HCT116 (cell line): Measurements from ENCODE around the gene INMT. TPM values are rescaled to one million over a fixed set of nuclear protein-coding genes. Genes with fewer than 3 reads are reported as not detected.

ENCODE experiments used
- ATAC-seq: fragments of 200-7000 bp; cut with Tn5 transposase; 2 replicates; pipeline ENCODE4 v1.9.1; 2020; ENCODE audit warnings: mild to moderate bottlenecking, moderate library complexity
- BruUV-seq: library from RNA; stranded (reverse); fragments of 400-500 nt; replicated peaks from 2 replicates; lab custom pipeline; 2021; lab: Mats Ljungman, UMichigan
- CTCF ChIA-PET: fragments of 300-600 bp; sonication (Branson Sonifier 250); formaldehyde crosslinking; loops from one replicate; lab custom pipeline; 2021; ENCODE audit warnings: antibody characterized with exemption; lab: Charles Lee
- POLR2A ChIA-PET: fragments of 300-600, 350-600 bp; sonication (Branson Sonifier 250); formaldehyde crosslinking; loops from one replicate; lab custom pipeline; 2021; ENCODE audit warnings: antibody characterized with exemption; lab: Charles Lee
- RAD21 ChIA-PET, 2 experiments: fragments of 300-600 bp; sonication (Branson Sonifier 250); formaldehyde crosslinking; loops; one replicate each; lab custom pipeline; 2023; ENCODE audit warnings: low total read pairs in 2 of 2; ENCODE audit not compliant: uncharacterized antibody in 2 of 2, unreplicated experiment in 2 of 2, low non-redundant PET in 1 of 2; lab: Charles Lee
- DNase-seq: peaks from one replicate; pipeline ENCODE4 v3.0.0-alpha.2; 2010; ENCODE audit warnings: low read depth, low spot score
- H2AFZ ChIP-seq: fragments of 200-600 bp; shearing (Covaris generic), sonication (generic); 2 replicates; pipeline ENCODE4 v1.6.1; 2017; ENCODE audit warnings: low read depth, mixed run types, mixed read lengths, antibody characterized with exemption, low read length; ENCODE audit not compliant: poor library complexity, severe bottlenecking
- H3K27ac ChIP-seq: 2 replicates; pipeline ENCODE4 v1.5.1; 2012; ENCODE audit warnings: low read depth, low read length
- H3K27me3 ChIP-seq: fragments of 200-600 bp; sonication (generic); 2 replicates; pipeline ENCODE4 v1.6.1; 2016; ENCODE audit warnings: mixed run types, low read length, mixed read lengths; ENCODE audit not compliant: insufficient read depth
- H3K36me3 ChIP-seq, 2 experiments: fragments of 200-500 bp in 1 of 2; fragments of 200-600 bp in 1 of 2; sonication (Bioruptor generic) in 1 of 2; sonication (generic) in 1 of 2; 2 replicates each; pipeline versions ENCODE4 v1.5.1 to v1.6.1; 2014 to 2016; ENCODE audit warnings: low read length in 2 of 2, inconsistent platforms in 1 of 2, mixed read lengths in 1 of 2, mixed run types in 1 of 2; ENCODE audit not compliant: insufficient read depth in 2 of 2, control insufficient read depth in 1 of 2
- H3K4me1 ChIP-seq, 2 experiments: fragments of 200-600 bp in 1 of 2; sonication (generic) in 1 of 2; 2 replicates each; pipeline versions ENCODE4 v1.5.1 to v1.6.1; 2012 to 2017; ENCODE audit warnings: low read length in 2 of 2, inconsistent platforms in 1 of 2, mild to moderate bottlenecking in 1 of 2, mixed read lengths in 1 of 2, mixed run types in 1 of 2, moderate library complexity in 1 of 2; ENCODE audit not compliant: insufficient read depth in 2 of 2, control insufficient read depth in 1 of 2
- H3K4me2 ChIP-seq: fragments of 200-600 bp; sonication (generic); 2 replicates; pipeline ENCODE4 v1.6.1; 2017; ENCODE audit warnings: mixed run types, low read length, mixed read lengths
- H3K4me3 ChIP-seq, 2 experiments: fragments of 200-600 bp in 1 of 2; sonication (generic) in 1 of 2; replicated peaks in 1 of 2; 2 replicates each; pipeline ENCODE4 v1.5.1; 2011 to 2016; ENCODE audit warnings: low read length in 2 of 2, control low read depth in 1 of 2, low read depth in 1 of 2, mild to moderate bottlenecking in 1 of 2, mixed read lengths in 1 of 2, mixed run types in 1 of 2
- H3K79me2 ChIP-seq: fragments of 200-600 bp; sonication (generic); 2 replicates; pipeline ENCODE4 v1.6.1; 2017; ENCODE audit warnings: mild to moderate bottlenecking, mixed run types, low read length, moderate library complexity, mixed read lengths; ENCODE audit not compliant: insufficient read depth
- H3K9ac ChIP-seq: fragments of 200-600 bp; sonication (generic); 2 replicates; pipeline ENCODE4 v1.6.1; 2016; ENCODE audit warnings: low read length, mixed read lengths
- H3K9me2 ChIP-seq: fragments of 200-600 bp; sonication (generic), shearing (Covaris generic); 2 replicates; pipeline ENCODE4 v1.6.1; 2017; ENCODE audit warnings: mixed run types, mild to moderate bottlenecking, moderate library complexity; ENCODE audit not compliant: insufficient read depth
- H3K9me3 ChIP-seq, 2 experiments: fragments of 200-500 bp in 1 of 2; fragments of 200-600 bp in 1 of 2; sonication (Bioruptor generic) in 1 of 2; sonication (generic) in 1 of 2; 2 replicates each; pipeline ENCODE4 v1.6.1; 2014 to 2017; ENCODE audit warnings: low read length in 2 of 2, mixed read lengths in 2 of 2, inconsistent platforms in 1 of 2, low read depth in 1 of 2, mild to moderate bottlenecking in 1 of 2, mixed run types in 1 of 2, moderate library complexity in 1 of 2; ENCODE audit not compliant: control insufficient read depth in 1 of 2, insufficient read depth in 1 of 2
- H4K20me1 ChIP-seq: fragments of 200-600 bp; sonication (generic), shearing (Covaris generic); 2 replicates; pipeline ENCODE4 v1.6.1; 2017; ENCODE audit warnings: mixed run types, mild to moderate bottlenecking, moderate library complexity; ENCODE audit not compliant: insufficient read depth
- CEBPB ChIP-seq: IDR thresholded peaks from 2 replicates; pipeline ENCODE4 v1.6.1; 2012; ENCODE audit warnings: low read depth
- EGR1 ChIP-seq: IDR thresholded peaks from 2 replicates; pipeline ENCODE4 v1.6.1; 2012; ENCODE audit warnings: low read depth
- EZH2phosphoT487 ChIP-seq: fragments of 200-600 bp; IDR thresholded peaks from 2 replicates; pipeline ENCODE4 v1.6.1; 2018; ENCODE audit warnings: antibody characterized with exemption, borderline replicate concordance
- FOSL1 ChIP-seq: IDR thresholded peaks from 2 replicates; pipeline ENCODE4 v1.6.1; 2012; ENCODE audit warnings: low read depth
- JUND ChIP-seq: IDR thresholded peaks from 2 replicates; pipeline ENCODE4 v1.6.1; 2012
- POLR2A ChIP-seq: IDR thresholded peaks from 2 replicates; pipeline ENCODE4 v1.7.0; 2011; ENCODE audit warnings: borderline replicate concordance; ENCODE audit not compliant: insufficient read depth, insufficient read length; ENCODE audit errors: extremely low read depth
- POLR2AphosphoS5 ChIP-seq: IDR thresholded peaks from 2 replicates; pipeline ENCODE4 v1.6.1; 2011; ENCODE audit warnings: mild to moderate bottlenecking, low read depth, low read length, moderate library complexity
- SIN3A ChIP-seq: IDR thresholded peaks from 2 replicates; pipeline ENCODE4 v1.6.1; 2012; ENCODE audit warnings: low read depth
- SP1 ChIP-seq: IDR thresholded peaks from 2 replicates; pipeline ENCODE4 v1.6.1; 2012; ENCODE audit warnings: low read depth
- SRF ChIP-seq: IDR thresholded peaks from 2 replicates; pipeline ENCODE4 v1.6.1; 2012; ENCODE audit warnings: low read depth
- ZFX ChIP-seq: fragments of 450-650 bp; IDR thresholded peaks from 2 replicates; pipeline ENCODE4 v1.6.1; 2017
- ZNF274 ChIP-seq: fragments of 200-500 bp; sonication (Bioruptor generic); IDR thresholded peaks from 2 replicates; pipeline ENCODE4 v1.6.1; 2014; ENCODE audit warnings: mild to moderate bottlenecking, low read depth, low read length, inconsistent platforms
- intact Hi-C: fragments of 100-400 bp; cut with micrococcal nuclease; formaldehyde crosslinking; loops from 2 replicates; pipeline ENCODE4 v1.10.0; 2022
- total RNA-seq: library from RNA; stranded (reverse); gene quantifications from one replicate; pipeline ENCODE4 v1.2.1, GENCODE V29; 2021; ENCODE audit not compliant: unreplicated experiment
- TF ChIP-seq, protein P1 (sequence below), 3 experiments: fragments of 200-600 bp in 1 of 3; sonication (generic) in 1 of 3; IDR thresholded peaks in 2 of 3; conservative IDR thresholded peaks in 1 of 3; 2 replicates each; pipeline ENCODE4 v1.5.1; 2012 to 2017; ENCODE audit warnings: low read depth in 2 of 3, low read length in 2 of 3, antibody characterized with exemption in 1 of 3, borderline replicate concordance in 1 of 3, control low read depth in 1 of 3, mild to moderate bottlenecking in 1 of 3, mixed read lengths in 1 of 3, mixed run types in 1 of 3, moderate library complexity in 1 of 3; ENCODE audit not compliant: insufficient read depth in 1 of 3
- TF ChIP-seq, protein P2 (sequence below): IDR thresholded peaks from 2 replicates; pipeline ENCODE4 v1.6.1; 2012

INMT gene
- total RNA-seq, 1 experiment from 2014 or later = 0.32 TPM

DNA sequence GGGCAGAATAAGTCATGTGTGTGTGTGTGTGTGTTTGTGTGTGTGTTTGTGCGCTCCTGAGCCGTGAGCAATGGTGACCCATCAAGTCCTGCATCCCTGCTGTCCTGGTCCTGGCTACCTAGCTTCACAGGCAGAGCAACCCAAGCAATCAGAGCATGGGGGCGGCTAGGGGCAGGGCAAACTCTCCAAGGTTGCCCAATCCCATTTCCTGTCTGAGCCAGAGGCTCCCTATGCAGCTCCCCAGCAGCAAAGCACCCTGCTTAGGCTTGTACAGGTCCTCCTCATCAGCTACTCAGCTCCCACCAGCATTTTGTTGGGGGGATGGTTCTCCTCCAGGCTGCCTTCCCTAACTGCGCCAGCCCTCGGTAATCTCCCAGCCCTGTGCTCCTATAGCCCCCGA lies 38.5 kb upstream of the INMT start:
- ChIA-PET RAD21 (no interaction called here), POLR2A (no interaction called here)

DNA sequence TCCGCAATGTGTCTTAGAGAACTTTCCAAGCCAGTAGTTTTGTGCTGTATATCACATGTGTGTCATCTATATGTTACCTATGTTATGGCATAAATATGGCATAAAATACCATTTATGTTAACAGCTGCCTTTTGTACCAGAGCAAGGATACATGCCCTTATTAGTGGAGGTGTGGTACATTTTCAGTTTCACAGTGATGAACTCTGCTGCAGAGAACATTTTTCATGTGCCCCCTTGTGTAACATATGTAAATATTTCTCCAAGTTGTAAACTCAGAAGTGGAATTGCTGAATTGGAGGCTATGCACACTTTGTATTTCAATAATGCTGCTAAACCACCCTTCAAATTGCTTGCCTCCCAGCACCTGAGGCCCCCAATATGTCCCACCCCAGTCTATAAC lies 37.8 kb upstream of the INMT start:
- no peak overlapping the region for H3K27ac ChIP-seq
- intact Hi-C loops = no loop called here
- peaks cover 0 to 4% of the 10 kb centered on the region in 2 experiments; a peak in 1 of 4 replicates for H3K9me3 ChIP-seq
- H3K4me2 ChIP-seq = no peak overlapping the region
- H3K4me3 ChIP-seq = no peak overlapping the region
- CTCF ChIA-PET = no interaction called here
- H2AFZ ChIP-seq = no peak overlapping the region
- DNase-seq (no peak), ATAC-seq (no peak)
- BruUV-seq = no TSS peak
- POLR2A ChIA-PET = no interaction called here
- no peaks in the 10 kb centered on the region for H4K20me1 ChIP-seq
- TF ChIP-seq ZFX (no peak), POLR2A (no peak), POLR2AphosphoS5 (no peak), SP1 (no peak), ZNF274 (no peak), EZH2phosphoT487 (no peak)
- TF ChIP-seq, protein P1, sequence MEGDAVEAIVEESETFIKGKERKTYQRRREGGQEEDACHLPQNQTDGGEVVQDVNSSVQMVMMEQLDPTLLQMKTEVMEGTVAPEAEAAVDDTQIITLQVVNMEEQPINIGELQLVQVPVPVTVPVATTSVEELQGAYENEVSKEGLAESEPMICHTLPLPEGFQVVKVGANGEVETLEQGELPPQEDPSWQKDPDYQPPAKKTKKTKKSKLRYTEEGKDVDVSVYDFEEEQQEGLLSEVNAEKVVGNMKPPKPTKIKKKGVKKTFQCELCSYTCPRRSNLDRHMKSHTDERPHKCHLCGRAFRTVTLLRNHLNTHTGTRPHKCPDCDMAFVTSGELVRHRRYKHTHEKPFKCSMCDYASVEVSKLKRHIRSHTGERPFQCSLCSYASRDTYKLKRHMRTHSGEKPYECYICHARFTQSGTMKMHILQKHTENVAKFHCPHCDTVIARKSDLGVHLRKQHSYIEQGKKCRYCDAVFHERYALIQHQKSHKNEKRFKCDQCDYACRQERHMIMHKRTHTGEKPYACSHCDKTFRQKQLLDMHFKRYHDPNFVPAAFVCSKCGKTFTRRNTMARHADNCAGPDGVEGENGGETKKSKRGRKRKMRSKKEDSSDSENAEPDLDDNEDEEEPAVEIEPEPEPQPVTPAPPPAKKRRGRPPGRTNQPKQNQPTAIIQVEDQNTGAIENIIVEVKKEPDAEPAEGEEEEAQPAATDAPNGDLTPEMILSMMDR (IDR thresholded peaks at IDR 0.05 in 2 of 3, conservative IDR thresholded peaks at IDR 0.05 in 1 of 3; ENCODE audit: borderline replicate concordance in 1 of 3, insufficient read depth in 1 of 3, low read depth in 2 of 3, low read length in 2 of 3) = no peak
- peaks cover 0 to 8% of the 10 kb centered on the region in 2 experiments; a peak in 1 of 4 replicates for H3K4me1 ChIP-seq
- no peaks in the 10 kb centered on the region for H3K9me2 ChIP-seq
- H3K79me2 ChIP-seq = no peaks in the 10 kb centered on the region
- no peaks in the 10 kb centered on the region for H3K27me3 ChIP-seq
- RAD21 ChIA-PET = no interaction called here
- no peak overlapping the region for H3K9ac ChIP-seq
- no peaks in the 10 kb centered on the region for H3K36me3 ChIP-seq

More for the DNA sequence above, 38.5 kb upstream of the INMT start:
- Histone ChIP-seq H3K9ac (no peak overlapping the region), H3K27ac (no peak overlapping the region), H3K4me1 (peaks cover 0 to 8% of the 10 kb centered on the region in 2 experiments; a peak in 1 of 4 replicates), H3K4me3 (no peak overlapping the region), H3K9me2 (no peaks in the 10 kb centered on the region), H4K20me1 (no peaks in the 10 kb centered on the region), H2AFZ (no peak overlapping the region), H3K79me2 (no peaks in the 10 kb centered on the region), H3K4me2 (no peak overlapping the region), H3K9me3 (peaks cover 0 to 2% of the 10 kb centered on the region in 2 experiments; a peak in 1 of 4 replicates), H3K27me3 (no peaks in the 10 kb centered on the region), H3K36me3 (no peaks in the 10 kb centered on the region)
- BruUV-seq = no TSS peak
- CTCF ChIA-PET = no interaction called here
- ATAC-seq = no peak
- intact Hi-C loops = no loop called here
- no peak for TF ChIP-seq SRF
- TF ChIP-seq EGR1 = no peak
- TF ChIP-seq ZNF274 = no peak
- no peak for TF ChIP-seq POLR2AphosphoS5
- TF ChIP-seq CEBPB = no peak
- TF ChIP-seq FOSL1 = no peak
- TF ChIP-seq, protein P2, sequence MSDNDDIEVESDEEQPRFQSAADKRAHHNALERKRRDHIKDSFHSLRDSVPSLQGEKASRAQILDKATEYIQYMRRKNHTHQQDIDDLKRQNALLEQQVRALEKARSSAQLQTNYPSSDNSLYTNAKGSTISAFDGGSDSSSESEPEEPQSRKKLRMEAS = no peak
- TF ChIP-seq EZH2phosphoT487 = no peak
- TF ChIP-seq JUND = no peak
- TF ChIP-seq SIN3A = no peak
- no peak for DNase-seq
